Skeletal muscle satellite cell (primary cell): ENCODE results near the gene SNX8.

Source experiments
- H3K27me3 ChIP-seq: 2 replicates; pipeline ENCODE4 v1.7.0; 2013; ENCODE audit warnings: low read length; ENCODE audit not compliant: control insufficient read depth, insufficient read depth
- H3K36me3 ChIP-seq: 2 replicates; pipeline ENCODE4 v1.7.0; 2013; ENCODE audit warnings: mild to moderate bottlenecking, control low read depth, low read length; ENCODE audit not compliant: insufficient read depth
- H3K4me1 ChIP-seq: 2 replicates; pipeline ENCODE4 v1.7.0; 2013; ENCODE audit warnings: low read length; ENCODE audit not compliant: control insufficient read depth, insufficient read depth
- H3K4me2 ChIP-seq: 2 replicates; pipeline ENCODE4 v1.7.0; 2013; ENCODE audit warnings: mild to moderate bottlenecking, low read length
- H3K4me3 ChIP-seq: 2 replicates; pipeline ENCODE4 v1.7.0; 2013; ENCODE audit warnings: low read length
- H3K9ac ChIP-seq: 2 replicates; pipeline ENCODE4 v1.7.0; 2013; ENCODE audit warnings: mild to moderate bottlenecking, low read depth, low read length, moderate library complexity
- H3K9me3 ChIP-seq: replicated peaks from 2 replicates; pipeline ENCODE4 v1.7.0; 2013; ENCODE audit warnings: mild to moderate bottlenecking, control low read depth, low read length

SNX8 gene

DNA sequence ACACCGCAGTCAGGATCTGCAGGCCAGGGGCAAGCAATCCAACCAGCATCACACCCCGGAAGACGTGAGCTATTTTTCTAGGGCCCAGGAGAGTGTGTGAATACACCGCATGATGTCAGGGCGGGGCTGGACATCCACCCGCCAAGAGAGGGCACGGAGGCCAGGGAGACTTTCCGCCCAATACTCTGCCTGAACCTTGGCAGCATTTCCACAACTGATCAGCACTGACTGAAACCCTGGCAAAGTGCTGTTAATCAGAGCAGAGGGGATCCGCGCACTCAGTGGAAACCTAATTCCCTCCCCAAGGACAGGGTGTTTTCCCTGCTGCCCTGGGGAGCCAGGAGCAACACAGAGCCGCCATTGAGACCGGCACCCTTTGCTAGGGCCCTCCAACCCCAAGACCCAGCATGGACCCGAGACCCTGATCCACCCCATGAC, 89.7 kb downstream of the SNX8 start:
- no peaks in the 10 kb centered on the region for H3K9me3 ChIP-seq
- no peak overlapping the region for H3K4me3 ChIP-seq
- H3K4me1 ChIP-seq, result no peaks in the 10 kb centered on the region
- H3K27me3 ChIP-seq, result no peaks in the 10 kb centered on the region
- H3K9ac ChIP-seq, result no peak overlapping the region
- peaks cover 48% of the 10 kb centered on the region for H3K36me3 ChIP-seq
- no peak overlapping the region for H3K4me2 ChIP-seq

DNA sequence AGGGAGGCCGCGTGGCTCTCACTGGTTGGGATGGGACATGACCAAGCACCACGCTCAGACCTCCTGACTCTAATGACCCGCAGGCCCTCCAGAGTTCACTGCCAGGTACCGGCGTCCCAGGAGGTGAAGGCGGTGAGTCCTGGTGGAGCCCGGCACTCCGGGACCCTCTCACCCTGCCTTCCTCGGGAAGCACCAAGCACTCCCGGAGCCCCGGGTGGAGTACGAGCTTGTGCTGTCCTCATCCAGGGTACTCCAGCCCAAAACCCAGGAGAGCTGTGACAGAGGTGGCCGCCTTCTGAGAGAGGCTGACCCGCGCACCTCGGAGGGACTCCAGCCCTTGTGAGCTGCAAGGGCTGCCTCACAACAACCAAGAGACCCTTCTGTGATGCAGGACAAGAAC, 90.9 kb downstream of the SNX8 start:
- Histone ChIP-seq H3K4me3 (no peak overlapping the region), H3K4me2 (no peak overlapping the region), H3K9me3 (no peaks in the 10 kb centered on the region), H3K9ac (no peak overlapping the region), H3K4me1 (no peaks in the 10 kb centered on the region), H3K27me3 (no peaks in the 10 kb centered on the region), H3K36me3 (peaks cover 41% of the 10 kb centered on the region)

DNA sequence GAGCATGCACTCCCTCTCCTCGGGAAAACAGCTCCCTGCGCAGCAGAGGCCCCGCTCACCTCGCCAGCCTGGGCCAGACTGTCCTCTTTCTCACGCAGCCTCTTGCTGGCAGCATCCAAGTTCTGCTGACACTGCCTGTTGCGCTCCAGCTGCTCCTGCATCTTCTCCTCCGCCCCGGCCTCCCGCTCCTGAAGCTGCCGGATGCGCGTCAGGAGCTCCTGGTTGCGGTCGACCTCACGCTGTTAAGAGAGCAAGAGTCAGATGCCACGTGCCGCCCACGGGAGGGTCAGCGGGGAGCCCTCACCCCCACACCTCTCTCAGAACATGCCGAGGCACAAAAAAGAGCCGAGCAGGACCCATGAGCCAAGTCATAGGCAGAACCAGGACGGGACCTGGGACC, 91.7 kb downstream of the SNX8 start:
- Histone ChIP-seq H3K36me3 (peaks cover 44% of the 10 kb centered on the region), H3K27me3 (no peaks in the 10 kb centered on the region), H3K4me2 (no peak overlapping the region), H3K9me3 (no peaks in the 10 kb centered on the region), H3K4me1 (no peaks in the 10 kb centered on the region), H3K9ac (no peak overlapping the region), H3K4me3 (no peak overlapping the region)

DNA sequence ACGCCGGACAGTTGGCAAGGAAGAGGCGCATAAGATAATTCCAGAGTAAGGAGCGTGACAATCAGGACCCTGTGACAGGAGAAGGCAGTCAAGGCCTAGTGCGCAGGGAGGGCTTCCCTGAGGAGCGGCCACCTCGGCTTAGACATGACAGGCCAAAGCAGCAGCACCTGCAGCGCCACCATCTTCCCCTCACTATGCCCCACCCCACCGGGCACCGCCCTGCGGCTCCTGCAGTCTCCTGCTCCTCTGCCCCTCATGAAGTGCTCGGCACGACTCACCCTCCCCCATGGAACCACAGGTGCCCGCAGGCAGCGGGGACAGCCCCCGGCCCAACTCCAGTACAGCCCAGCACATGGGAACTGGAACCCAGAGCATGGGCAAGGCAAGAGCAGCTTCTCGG, 93.3 kb downstream of the SNX8 start:
- Histone ChIP-seq H3K9me3 (no peaks in the 10 kb centered on the region), H3K4me3 (no peak overlapping the region), H3K4me1 (no peaks in the 10 kb centered on the region), H3K9ac (no peak overlapping the region), H3K27me3 (no peaks in the 10 kb centered on the region), H3K4me2 (no peak overlapping the region), H3K36me3 (peaks cover 55% of the 10 kb centered on the region)

DNA sequence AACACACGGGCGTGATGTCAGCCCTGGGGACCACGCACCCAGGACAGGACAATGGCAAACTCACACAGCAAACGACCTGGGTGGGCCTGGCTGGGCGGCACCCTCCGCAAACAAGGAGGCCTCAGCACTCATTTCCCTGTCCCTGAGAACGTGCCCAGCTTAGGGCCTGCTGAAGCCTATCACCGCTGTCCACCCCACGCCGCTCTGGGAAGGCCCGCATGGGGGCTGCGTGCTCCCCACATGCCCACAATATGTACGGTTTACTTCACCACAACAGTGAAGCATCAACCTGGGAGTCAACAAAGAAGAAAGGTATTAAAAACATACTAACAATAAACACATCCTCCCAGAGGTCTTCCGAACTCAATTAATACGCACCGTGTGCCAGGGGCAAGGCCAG, 93.7 kb downstream of the SNX8 start:
- peaks cover 56% of the 10 kb centered on the region for H3K36me3 ChIP-seq

DNA sequence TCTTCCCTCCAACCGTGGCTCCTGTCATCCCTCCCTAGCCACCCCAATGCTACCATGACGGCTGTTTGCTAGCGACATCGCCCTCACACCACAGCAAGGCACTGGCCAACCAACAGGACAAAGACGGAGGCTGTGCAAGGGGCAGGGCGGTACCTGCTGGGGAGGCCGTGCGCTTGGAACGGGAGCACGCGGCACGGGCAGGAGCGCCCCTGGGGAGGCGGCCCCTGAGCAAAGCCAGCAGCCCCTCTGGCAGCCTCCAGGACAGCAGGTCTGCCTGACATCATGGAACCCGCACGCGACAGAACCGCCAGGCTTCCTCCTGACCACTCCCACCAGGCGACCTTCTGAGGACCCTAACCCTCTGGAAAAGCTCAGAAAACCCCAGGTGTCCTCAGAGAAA, 94.2 kb downstream of the SNX8 start:
- Histone ChIP-seq H3K36me3 (peaks cover 54% of the 10 kb centered on the region), H3K4me1 (no peaks in the 10 kb centered on the region), H3K4me2 (no peak overlapping the region), H3K9me3 (no peaks in the 10 kb centered on the region), H3K9ac (no peak overlapping the region), H3K27me3 (no peaks in the 10 kb centered on the region), H3K4me3 (no peak overlapping the region)

More for the DNA sequence above, 93.7 kb downstream of the SNX8 start:
- H3K9me3 ChIP-seq, result no peaks in the 10 kb centered on the region
- H3K4me1 ChIP-seq, result no peaks in the 10 kb centered on the region
- H3K4me2 ChIP-seq, result no peak overlapping the region
- no peaks in the 10 kb centered on the region for H3K27me3 ChIP-seq
- no peak overlapping the region for H3K9ac ChIP-seq
- no peak overlapping the region for H3K4me3 ChIP-seq

DNA sequence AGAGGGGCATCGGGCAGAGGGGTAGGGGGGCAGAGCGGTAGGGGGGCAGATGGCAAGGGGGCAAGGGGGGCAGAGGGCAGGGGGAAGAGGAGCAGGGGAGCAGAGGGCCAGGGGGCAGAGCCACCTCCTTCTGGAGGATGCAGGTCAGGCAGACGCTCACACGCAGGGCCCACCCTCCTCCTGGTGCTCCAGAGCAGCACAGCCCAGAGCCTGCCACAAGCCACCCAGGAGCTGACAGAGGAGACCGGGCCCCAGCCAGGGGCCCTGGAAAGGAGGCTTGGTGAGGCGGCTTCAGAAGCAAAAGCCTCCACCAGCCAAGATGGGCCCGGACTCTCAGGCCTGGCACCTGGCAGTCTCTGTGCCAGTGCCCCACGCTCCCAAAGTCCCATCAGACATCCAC, 94.6 kb downstream of the SNX8 start:
- no peaks in the 10 kb centered on the region for H3K9me3 ChIP-seq
- H3K9ac ChIP-seq, result no peak overlapping the region
- H3K27me3 ChIP-seq, result no peaks in the 10 kb centered on the region
- H3K4me2 ChIP-seq, result no peak overlapping the region
- H3K4me1 ChIP-seq, result no peaks in the 10 kb centered on the region
- H3K4me3 ChIP-seq, result no peak overlapping the region
- H3K36me3 ChIP-seq, result peaks cover 55% of the 10 kb centered on the region

DNA sequence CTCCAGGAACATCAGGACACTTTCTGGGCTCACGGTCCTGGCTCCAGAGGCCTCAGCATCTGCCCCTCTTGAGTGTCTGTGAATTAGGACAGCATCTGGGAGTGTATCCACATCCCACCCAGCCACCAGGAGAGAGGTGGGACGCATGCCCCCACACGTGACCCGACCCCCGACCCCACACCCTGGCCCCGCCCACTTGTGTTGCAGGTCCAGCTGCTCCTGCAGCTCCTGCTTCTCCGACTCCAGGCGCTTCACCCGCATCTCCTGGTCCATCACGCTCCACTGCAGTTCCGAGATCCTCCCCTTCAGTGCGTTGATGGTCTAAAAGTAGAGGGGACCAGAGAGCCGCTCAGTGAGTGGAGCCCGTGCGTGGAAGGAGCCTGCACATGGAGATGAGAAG, 95.1 kb downstream of the SNX8 start:
- Histone ChIP-seq H3K4me2 (no peak overlapping the region), H3K4me1 (no peaks in the 10 kb centered on the region)

DNA sequence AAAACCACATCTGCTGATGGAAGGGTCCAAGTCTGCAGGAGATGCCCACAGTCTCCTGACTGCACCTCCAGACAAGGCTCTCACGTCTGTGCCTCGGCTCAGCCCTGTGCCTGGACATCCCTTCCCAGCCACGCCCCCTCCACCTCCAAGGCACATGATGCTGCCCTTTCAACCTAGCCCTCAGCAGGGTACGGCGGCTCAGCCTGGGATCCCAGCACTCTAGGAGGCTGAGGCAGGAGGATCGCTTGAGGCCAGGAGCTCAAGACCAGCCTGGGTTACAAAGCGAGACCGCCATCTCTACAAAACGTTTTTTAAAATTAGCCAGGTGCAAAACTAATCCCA, 95.8 kb downstream of the SNX8 start:
- peaks cover 59% of the 10 kb centered on the region for H3K36me3 ChIP-seq

More for the DNA sequence above, 95.1 kb downstream of the SNX8 start:
- H3K9ac ChIP-seq, result no peak overlapping the region
- H3K4me3 ChIP-seq, result no peak overlapping the region
- H3K27me3 ChIP-seq, result no peaks in the 10 kb centered on the region
- peaks cover 56% of the 10 kb centered on the region for H3K36me3 ChIP-seq
- no peaks in the 10 kb centered on the region for H3K9me3 ChIP-seq

DNA sequence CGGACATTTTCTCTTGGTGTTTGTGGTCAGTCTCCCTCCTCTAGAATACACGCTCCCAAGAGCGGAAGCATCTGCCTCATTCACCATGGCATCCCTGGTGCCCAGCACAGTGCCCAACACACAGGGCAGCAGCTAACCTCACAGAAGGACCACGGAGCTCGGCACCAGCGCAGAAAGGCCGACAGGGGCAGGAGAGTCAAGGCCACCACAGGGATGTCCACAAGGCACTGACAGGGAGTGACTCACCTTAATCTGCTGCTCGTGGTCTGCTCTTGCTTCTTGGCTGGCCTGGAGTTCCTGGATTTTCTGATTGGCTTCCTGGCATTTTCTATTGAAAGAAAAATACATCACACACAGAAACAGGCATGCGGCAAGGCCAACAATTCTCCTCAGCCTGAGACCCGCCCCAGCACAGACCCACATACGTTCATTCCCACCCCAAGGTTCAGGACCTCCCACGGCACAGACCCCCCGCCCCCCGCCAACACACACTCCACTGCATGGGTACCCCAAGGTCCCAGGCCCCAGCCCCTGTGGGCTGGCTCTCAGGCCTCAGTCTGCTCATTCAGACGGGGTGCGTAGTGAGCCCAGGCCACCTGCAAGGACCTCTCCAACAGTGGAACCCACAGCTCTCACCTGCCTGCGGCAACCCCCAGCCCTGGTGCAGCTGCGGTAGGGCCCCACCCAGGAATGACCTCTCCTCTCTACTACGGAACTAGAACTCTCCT, 96.4 kb downstream of the SNX8 start:
- Histone ChIP-seq H3K27me3 (no peaks in the 10 kb centered on the region), H3K4me3 (no peak overlapping the region), H3K9ac (no peak overlapping the region), H3K4me1 (no peaks in the 10 kb centered on the region), H3K4me2 (no peak overlapping the region), H3K36me3 (peaks cover 57% of the 10 kb centered on the region), H3K9me3 (no peaks in the 10 kb centered on the region)

More for the DNA sequence above, 95.8 kb downstream of the SNX8 start:
- Histone ChIP-seq H3K9ac (no peak overlapping the region), H3K9me3 (no peaks in the 10 kb centered on the region), H3K27me3 (no peaks in the 10 kb centered on the region), H3K4me2 (no peak overlapping the region), H3K4me1 (no peaks in the 10 kb centered on the region), H3K4me3 (no peak overlapping the region)

DNA sequence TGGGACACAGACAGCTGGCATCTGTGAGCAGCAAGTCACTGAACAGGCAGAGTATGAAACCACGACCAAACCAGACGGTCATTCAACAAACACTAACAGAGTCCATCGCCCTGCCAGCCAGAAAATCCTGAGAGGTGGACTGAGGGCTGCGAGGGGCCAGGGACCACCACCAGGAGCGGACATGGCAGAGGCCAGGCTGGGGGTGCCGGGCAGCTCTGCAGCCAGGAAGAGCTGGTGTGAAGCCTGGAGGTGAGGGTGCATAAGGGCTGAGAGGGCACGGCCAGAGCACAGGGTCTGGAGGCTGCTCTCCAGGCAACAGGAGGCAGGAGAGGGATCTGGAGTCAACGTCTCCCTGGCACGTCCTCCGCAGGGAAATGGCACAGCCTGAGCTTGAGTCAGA, 97.0 kb downstream of the SNX8 start:
- H3K4me3 ChIP-seq, result no peak overlapping the region
- H3K36me3 ChIP-seq, result peaks cover 57% of the 10 kb centered on the region
- H3K4me1 ChIP-seq, result no peaks in the 10 kb centered on the region
- H3K27me3 ChIP-seq, result no peaks in the 10 kb centered on the region
- no peaks in the 10 kb centered on the region for H3K9me3 ChIP-seq
- no peak overlapping the region for H3K9ac ChIP-seq
- H3K4me2 ChIP-seq, result no peak overlapping the region

DNA sequence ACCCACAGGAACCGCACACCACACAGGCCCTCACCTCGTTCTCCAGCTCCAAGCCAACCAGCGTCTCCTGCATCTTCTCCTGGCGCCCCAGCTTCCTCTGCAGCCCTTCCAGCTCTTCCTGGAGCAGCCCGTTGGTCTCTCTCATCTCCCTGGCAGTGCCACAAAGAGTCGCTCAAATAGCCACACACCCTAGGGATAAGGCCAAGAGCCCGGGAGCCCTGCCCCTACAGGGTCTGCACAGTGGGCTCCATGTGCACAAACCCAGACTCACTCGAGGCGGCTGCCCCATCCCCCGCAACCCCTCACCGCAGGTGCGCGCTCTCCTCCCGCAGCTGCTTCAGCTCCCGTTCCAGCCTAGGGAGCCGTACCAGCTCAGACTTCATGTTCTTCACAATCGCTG, 98.4 kb downstream of the SNX8 start:
- no peak overlapping the region for H3K9ac ChIP-seq
- H3K9me3 ChIP-seq, result no peaks in the 10 kb centered on the region
- peaks cover 56% of the 10 kb centered on the region for H3K36me3 ChIP-seq
- H3K4me1 ChIP-seq, result no peaks in the 10 kb centered on the region
- H3K4me3 ChIP-seq, result no peak overlapping the region
- H3K4me2 ChIP-seq, result no peak overlapping the region
- H3K27me3 ChIP-seq, result no peaks in the 10 kb centered on the region
